GM21360 (cell line): Measurements from ENCODE around the gene STK32A.

Source experiments
- ATAC-seq: cut with Tn5 transposase; IDR thresholded peaks from one replicate; pipeline ENCODE4 v1.9.1; 2021; ENCODE audit warnings: mild to moderate bottlenecking, moderate library complexity; ENCODE audit not compliant: unreplicated experiment

STK32A gene

GRCh38 chr5:147248561-147248960 lies 13.7 kb downstream of the STK32A start:
- ATAC-seq: no peak

- ATAC-seq: no peak
Observed at GRCh38 chr5:147259837-147260236, 25.0 kb downstream of the STK32A start.

GRCh38 chr5:147267082-147267832 lies 32.4 kb downstream of the STK32A start:
- no peak for ATAC-seq

- no peak for ATAC-seq
Observed at GRCh38 chr5:147276497-147276896, 41.7 kb downstream of the STK32A start.

- no peak for ATAC-seq
Observed at GRCh38 chr5:147286296-147286695, 51.5 kb downstream of the STK32A start.

GRCh38 chr5:147287110-147287509 lies 52.3 kb downstream of the STK32A start:
- no peak for ATAC-seq

- no peak for ATAC-seq
Observed at GRCh38 chr5:147290261-147290660, 55.4 kb downstream of the STK32A start.

- no peak for ATAC-seq
Observed at GRCh38 chr5:147303251-147303650, 68.4 kb downstream of the STK32A start.

- no peak for ATAC-seq
Observed at GRCh38 chr5:147303976-147304375, 69.2 kb downstream of the STK32A start.

- no peak for ATAC-seq
Observed at GRCh38 chr5:147305147-147305546, 70.3 kb downstream of the STK32A start.

- ATAC-seq: no peak
Observed at GRCh38 chr5:147306351-147306750, 71.5 kb downstream of the STK32A start.

- ATAC-seq: no peak
Observed at GRCh38 chr5:147307170-147307569, 72.3 kb downstream of the STK32A start.

GRCh38 chr5:147309621-147310020 lies 74.8 kb downstream of the STK32A start:
- no peak for ATAC-seq

- no peak for ATAC-seq
Observed at GRCh38 chr5:147310059-147310704, 75.4 kb downstream of the STK32A start.

GRCh38 chr5:147317978-147318684 lies 83.3 kb downstream of the STK32A start:
- no peak for ATAC-seq

GRCh38 chr5:147321569-147321968 lies 86.7 kb downstream of the STK32A start:
- no peak for ATAC-seq

- ATAC-seq: no peak
Observed at GRCh38 chr5:147327421-147327820, 92.6 kb downstream of the STK32A start.

- no peak for ATAC-seq
Observed at GRCh38 chr5:147327905-147328304, 93.1 kb downstream of the STK32A start.

- ATAC-seq: no peak
Observed at GRCh38 chr5:147332658-147333057, 97.8 kb downstream of the STK32A start.

- no peak for ATAC-seq
Observed at GRCh38 chr5:147336876-147337275, 102.0 kb downstream of the STK32A start.

GRCh38 chr5:147339313-147339712 lies 104.5 kb downstream of the STK32A start:
- no peak for ATAC-seq

GRCh38 chr5:147340941-147341340 lies 106.1 kb downstream of the STK32A start:
- no peak for ATAC-seq
